ENCODE measurements around the gene TMSB4X.
A peak's percentile ranks its signal among the peaks of the same experiment; 100 is the strongest.

The TMSB4X gene

DNA sequence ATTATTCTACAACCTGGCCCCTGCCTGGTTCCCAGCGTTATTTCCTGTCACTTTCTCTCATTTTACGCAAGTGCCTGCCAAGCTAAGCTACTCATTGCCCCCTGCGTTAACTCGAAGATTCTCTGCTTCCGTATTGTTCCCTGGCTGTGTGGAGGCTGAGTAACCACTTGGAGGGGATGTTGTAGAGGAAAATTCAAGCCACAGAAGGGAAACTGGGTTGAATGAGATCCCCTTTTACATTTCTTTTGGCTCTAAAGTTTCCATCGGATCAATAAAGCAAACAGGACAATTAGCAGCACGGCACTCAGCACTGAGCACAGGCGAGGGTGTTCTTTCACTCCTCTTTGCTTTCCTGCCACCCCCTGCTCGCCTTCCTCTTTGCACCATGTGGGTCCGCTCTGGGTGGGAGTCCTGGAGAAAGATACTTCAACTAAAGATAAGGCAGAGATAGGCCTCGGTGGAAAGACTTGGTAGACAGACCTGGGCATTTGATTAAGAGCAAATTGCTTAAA is 4.2 kb upstream of the TMSB4X start:
- no peaks in the 10 kb centered on the region for H3K9me2 ChIP-seq (ENCODE audit: low read depth, low read length)
- H3K36me3 ChIP-seq (ENCODE audit: insufficient read depth, low read length) = peaks cover 8% of the 10 kb centered on the region
- H3K9me3 ChIP-seq (ENCODE audit: low read length) = no peaks in the 10 kb centered on the region
- H2AFZ ChIP-seq (ENCODE audit: low read length) = no peak overlapping the region
- H3K4me1 ChIP-seq (ENCODE audit: insufficient read depth, low read length, severe bottlenecking) = peaks cover 56% of the 10 kb centered on the region
- no peaks in the 10 kb centered on the region for H3K27me3 ChIP-seq (ENCODE audit: insufficient read depth, low read length)
- no peaks in the 10 kb centered on the region for H4K20me1 ChIP-seq (ENCODE audit: insufficient read depth, low read length)
- H3K79me2 ChIP-seq (ENCODE audit: insufficient read depth, low read length) = peaks cover 21% of the 10 kb centered on the region
- no peak for TF ChIP-seq EZH2 (IDR thresholded peaks at IDR 0.05; ENCODE audit: borderline replicate concordance, low read length)
- TF ChIP-seq, protein P1, sequence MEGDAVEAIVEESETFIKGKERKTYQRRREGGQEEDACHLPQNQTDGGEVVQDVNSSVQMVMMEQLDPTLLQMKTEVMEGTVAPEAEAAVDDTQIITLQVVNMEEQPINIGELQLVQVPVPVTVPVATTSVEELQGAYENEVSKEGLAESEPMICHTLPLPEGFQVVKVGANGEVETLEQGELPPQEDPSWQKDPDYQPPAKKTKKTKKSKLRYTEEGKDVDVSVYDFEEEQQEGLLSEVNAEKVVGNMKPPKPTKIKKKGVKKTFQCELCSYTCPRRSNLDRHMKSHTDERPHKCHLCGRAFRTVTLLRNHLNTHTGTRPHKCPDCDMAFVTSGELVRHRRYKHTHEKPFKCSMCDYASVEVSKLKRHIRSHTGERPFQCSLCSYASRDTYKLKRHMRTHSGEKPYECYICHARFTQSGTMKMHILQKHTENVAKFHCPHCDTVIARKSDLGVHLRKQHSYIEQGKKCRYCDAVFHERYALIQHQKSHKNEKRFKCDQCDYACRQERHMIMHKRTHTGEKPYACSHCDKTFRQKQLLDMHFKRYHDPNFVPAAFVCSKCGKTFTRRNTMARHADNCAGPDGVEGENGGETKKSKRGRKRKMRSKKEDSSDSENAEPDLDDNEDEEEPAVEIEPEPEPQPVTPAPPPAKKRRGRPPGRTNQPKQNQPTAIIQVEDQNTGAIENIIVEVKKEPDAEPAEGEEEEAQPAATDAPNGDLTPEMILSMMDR (IDR thresholded peaks at IDR 0.05; ENCODE audit: low read length) = no peak; the same call in 1 of the 2 replicates
- peaks cover 10% of the 10 kb centered on the region for H3F3A ChIP-seq (ENCODE audit: insufficient read depth, low read length)
- H3K9ac ChIP-seq (ENCODE audit: low read length) = peak overlapping the region; percentile 100
- H3K4me2 ChIP-seq (ENCODE audit: low read length) = peak overlapping the region; percentile 93
- peak overlapping the region; percentile 97 for H3K27ac ChIP-seq (ENCODE audit: low read depth, low read length, poor library complexity, severe bottlenecking)
- H3K4me3 ChIP-seq (ENCODE audit: low read depth, low read length, poor library complexity, severe bottlenecking) = peak overlapping the region; percentile 100

DNA sequence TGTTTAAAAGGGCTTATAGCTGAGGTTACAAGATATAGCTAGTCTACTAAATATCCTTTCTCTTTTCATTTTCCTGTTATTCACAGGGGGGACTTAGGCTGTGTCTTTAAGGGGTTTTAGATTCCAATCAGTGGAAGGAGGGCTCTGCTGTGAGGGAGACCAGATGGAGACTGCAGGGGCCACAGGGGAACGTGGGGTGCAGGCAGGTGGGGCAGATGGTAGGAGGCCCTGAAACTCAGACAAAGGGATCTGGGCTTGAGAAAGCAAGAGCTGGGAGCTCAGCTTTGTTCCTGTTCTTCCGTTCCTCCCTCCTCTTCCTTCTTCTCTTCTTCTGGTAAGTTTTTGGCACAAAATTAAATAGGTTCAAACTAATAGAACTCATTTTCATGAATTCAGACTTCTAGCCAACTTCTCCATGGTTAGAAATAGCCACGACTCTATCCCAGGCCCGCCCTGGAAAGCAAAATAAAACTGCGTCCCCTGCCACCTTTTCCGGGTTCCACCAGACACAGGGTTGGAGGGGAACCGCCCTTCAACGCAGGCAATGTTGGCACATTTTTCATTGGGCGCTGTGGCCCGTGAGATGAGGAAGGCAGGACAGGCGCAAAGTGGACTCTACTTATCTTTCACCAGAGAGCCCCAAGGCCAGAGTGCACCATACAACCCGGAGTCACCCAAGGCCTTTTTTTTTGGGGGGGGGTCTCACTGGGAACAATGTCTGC is 3.5 kb upstream of the TMSB4X start:
- no peak overlapping the region for H2AFZ ChIP-seq (ENCODE audit: low read length)
- H3K27ac ChIP-seq (ENCODE audit: low read depth, low read length, poor library complexity, severe bottlenecking) = peak overlapping the region; percentile 97

DNA sequence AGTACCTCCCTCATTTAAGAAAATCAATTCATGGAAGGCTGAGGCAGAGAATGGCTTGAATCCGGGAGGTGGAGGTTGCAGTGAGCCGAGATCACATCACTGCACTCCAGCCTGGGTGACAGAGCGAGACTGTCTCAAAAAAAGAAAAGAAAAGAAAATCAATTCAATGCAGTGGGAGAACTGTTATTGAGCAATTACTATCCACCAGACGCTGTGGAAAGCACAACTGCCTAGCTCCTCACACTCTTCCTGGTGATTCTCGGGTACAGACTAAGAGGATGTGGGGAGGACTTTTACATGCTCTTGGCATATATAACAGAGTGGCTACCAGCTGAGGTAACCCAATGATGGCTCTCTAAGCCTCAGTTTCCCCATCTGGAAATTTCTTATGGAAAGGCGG is 2.7 kb upstream of the TMSB4X start:
- TF ChIP-seq EZH2 (IDR thresholded peaks at IDR 0.05; ENCODE audit: borderline replicate concordance, low read length) = no peak
- TF ChIP-seq, protein P1 (IDR thresholded peaks at IDR 0.05; ENCODE audit: low read length) = no peak
- peak overlapping the region; percentile 93 for H3K4me2 ChIP-seq (ENCODE audit: low read length)
- H2AFZ ChIP-seq (ENCODE audit: low read length) = no peak overlapping the region
- no peaks in the 10 kb centered on the region for H3K27me3 ChIP-seq (ENCODE audit: insufficient read depth, low read length)
- no peaks in the 10 kb centered on the region for H3K9me2 ChIP-seq (ENCODE audit: low read depth, low read length)
- peaks cover 48% of the 10 kb centered on the region for H3K4me1 ChIP-seq (ENCODE audit: insufficient read depth, low read length, severe bottlenecking)
- H3K36me3 ChIP-seq (ENCODE audit: insufficient read depth, low read length) = peaks cover 23% of the 10 kb centered on the region
- no peaks in the 10 kb centered on the region for H4K20me1 ChIP-seq (ENCODE audit: insufficient read depth, low read length)
- peaks cover 17% of the 10 kb centered on the region for H3F3A ChIP-seq (ENCODE audit: insufficient read depth, low read length)
- H3K4me3 ChIP-seq (ENCODE audit: low read depth, low read length, poor library complexity, severe bottlenecking) = peak overlapping the region; percentile 100
- H3K79me2 ChIP-seq (ENCODE audit: insufficient read depth, low read length) = peaks cover 29% of the 10 kb centered on the region
- no peaks in the 10 kb centered on the region for H3K9me3 ChIP-seq (ENCODE audit: low read length)
- H3K27ac ChIP-seq (ENCODE audit: low read depth, low read length, poor library complexity, severe bottlenecking) = peak overlapping the region; percentile 97
- H3K9ac ChIP-seq (ENCODE audit: low read length) = peak overlapping the region; percentile 100

More for the DNA sequence above, 3.5 kb upstream of the TMSB4X start:
- Histone ChIP-seq H3K4me1 (ENCODE audit: insufficient read depth, low read length, severe bottlenecking) (peaks cover 49% of the 10 kb centered on the region), H3K9me3 (ENCODE audit: low read length) (no peaks in the 10 kb centered on the region), H3K79me2 (ENCODE audit: insufficient read depth, low read length) (peaks cover 28% of the 10 kb centered on the region), H3K4me2 (ENCODE audit: low read length) (peak overlapping the region; percentile 93), H4K20me1 (ENCODE audit: insufficient read depth, low read length) (no peaks in the 10 kb centered on the region), H3K27me3 (ENCODE audit: insufficient read depth, low read length) (no peaks in the 10 kb centered on the region), H3K9me2 (ENCODE audit: low read depth, low read length) (no peaks in the 10 kb centered on the region), H3F3A (ENCODE audit: insufficient read depth, low read length) (peaks cover 15% of the 10 kb centered on the region), H3K36me3 (ENCODE audit: insufficient read depth, low read length) (peaks cover 15% of the 10 kb centered on the region), H3K9ac (ENCODE audit: low read length) (peak overlapping the region; percentile 100), H3K4me3 (ENCODE audit: low read depth, low read length, poor library complexity, severe bottlenecking) (peak overlapping the region; percentile 100)
- TF ChIP-seq, protein P1 (IDR thresholded peaks at IDR 0.05; ENCODE audit: low read length) = no peak
- TF ChIP-seq EZH2 (IDR thresholded peaks at IDR 0.05; ENCODE audit: borderline replicate concordance, low read length) = no peak
